Measurements from ENCODE around the gene ZBTB7B. TPM values are rescaled to one million over a fixed set of nuclear protein-coding genes. Genes with fewer than 3 reads are reported as not detected.

The ZBTB7B gene
- total and polyA plus RNA-seq, 9 of the 15 experiments (the other 6 are each of a cell fraction or from before 2014, with no cell fraction given) = 0.04 to 46.5 (median 15.2) TPM

GRCh38 chr1:154974808-154975408, 27.7 kb upstream of the ZBTB7B start (continued):
- TF ChIP-seq ZNF41 (CRISPR knock-in tag; conservative IDR thresholded peaks at IDR 0.05) (peak; percentile 35; the same call in 1 of the 2 replicates), JUNB (CRISPR knock-in tag; conservative IDR thresholded peaks at IDR 0.05) (0 out of 2 replicates have a peak, but pooled peaks have one; percentile 21), MTA3 (IDR thresholded peaks at IDR 0.05; ENCODE audit: borderline replicate concordance) (0 out of 2 replicates have a peak, but pooled peaks have one; percentile 3), PTTG1 (tag; IDR thresholded peaks at IDR 0.05; ENCODE audit: low read depth) (no peak), CHD1 (IDR thresholded peaks at IDR 0.05; ENCODE audit: low read length) (peak; percentile 79), HMG20A (CRISPR knock-in tag; conservative IDR thresholded peaks at IDR 0.05) (no peak), PML (IDR thresholded peaks at IDR 0.05; ENCODE audit: low read length) (peak; percentile 76), ESRRA (IDR thresholded peaks at IDR 0.05; ENCODE audit: borderline replicate concordance, low read depth) (peak; percentile 2; the same call in 1 of the 2 replicates), CREB3L1 (IDR thresholded peaks at IDR 0.05; ENCODE audit: borderline replicate concordance, low read depth) (peak; percentile 34; the same call in 1 of the 2 replicates), MLLT1 (IDR thresholded peaks at IDR 0.05) (peak in 1 of 2 experiments; percentile 39; a peak in 2 of 4 replicates), SP1 (CRISPR knock-in tag; IDR thresholded peaks at IDR 0.05) (peak; percentile 56; the same call in 1 of the 2 replicates), NRF1 (conservative IDR thresholded peaks at IDR 0.05 in 1 of 2, IDR thresholded peaks at IDR 0.05 in 1 of 2) (peak; percentile 100), CBFA2T3 (IDR thresholded peaks at IDR 0.05) (no peak), TAF7 (tag; IDR thresholded peaks at IDR 0.05) (peak; percentile 65), POLR2B (IDR thresholded peaks at IDR 0.05; ENCODE audit: low read depth, partially characterized antibody) (peak; percentile 97), KDM5B (IDR thresholded peaks at IDR 0.05; ENCODE audit: insufficient replicate concordance, low read depth, low read length) (peak; percentile 53)

Data from K562 (cell line).